H9 (cell line): ENCODE results near the gene POU2F3. TPM values are rescaled to one million over a fixed set of nuclear protein-coding genes. Genes with fewer than 3 reads are reported as not detected.

Source experiments
- DNase-seq: peaks from one replicate; pipeline ENCODE4 v3.0.0-alpha.2; 2017
- H2AFZ ChIP-seq: one replicate; pipeline ENCODE4 v1.6.1; 2013; ENCODE audit warnings: mild to moderate bottlenecking, low read length, control low read depth, moderate library complexity
- H2AK5ac ChIP-seq: 2 replicates; pipeline ENCODE4 v1.6.1; 2013; ENCODE audit warnings: low read length, control low read depth, mixed read lengths; ENCODE audit not compliant: insufficient read length
- H2BK120ac ChIP-seq: one replicate; pipeline ENCODE4 v1.6.1; 2013; ENCODE audit warnings: low read depth, mild to moderate bottlenecking, low read length, control low read depth, inconsistent platforms; ENCODE audit not compliant: poor library complexity, severe bottlenecking
- H2BK12ac ChIP-seq: 2 replicates; pipeline ENCODE4 v1.6.1; 2013; ENCODE audit warnings: low read length, control low read depth, mixed read lengths, low read depth; ENCODE audit not compliant: insufficient read length
- H2BK15ac ChIP-seq: 2 replicates; pipeline ENCODE4 v1.6.1; 2013; ENCODE audit warnings: low read depth, low read length, control low read depth
- H2BK20ac ChIP-seq: one replicate; pipeline ENCODE4 v1.6.1; 2013; ENCODE audit warnings: low read depth, mild to moderate bottlenecking, low read length, control low read depth, inconsistent platforms; ENCODE audit not compliant: poor library complexity, severe bottlenecking
- H2BK5ac ChIP-seq: 2 replicates; pipeline ENCODE4 v1.6.1; 2013; ENCODE audit warnings: low read length, control low read depth, mixed read lengths; ENCODE audit not compliant: insufficient read length
- H3K14ac ChIP-seq: 2 replicates; pipeline ENCODE4 v1.6.1; 2013; ENCODE audit warnings: low read length, control low read depth; ENCODE audit not compliant: insufficient read depth
- H3K18ac ChIP-seq: 2 replicates; pipeline ENCODE4 v1.6.1; 2013; ENCODE audit warnings: low read depth, mild to moderate bottlenecking, mixed read lengths, low read length, control low read depth; ENCODE audit not compliant: insufficient read length
- H3K23ac ChIP-seq: 2 replicates; pipeline ENCODE4 v1.6.1; 2013; ENCODE audit warnings: low read length, control low read depth, mixed read lengths, low read depth; ENCODE audit not compliant: insufficient read length
- H3K23me2 ChIP-seq: 2 replicates; pipeline ENCODE4 v1.6.1; 2013; ENCODE audit warnings: low read depth, mild to moderate bottlenecking, mixed read lengths, low read length, control low read depth; ENCODE audit not compliant: insufficient read length, poor library complexity, severe bottlenecking
- H3K27ac ChIP-seq: 2 replicates; pipeline ENCODE4 v1.5.1; 2013; ENCODE audit warnings: low read length, control low read depth, mixed read lengths, low read depth; ENCODE audit not compliant: insufficient read length
- H3K27me3 ChIP-seq: 2 replicates; pipeline ENCODE4 v1.6.1; 2013; ENCODE audit warnings: low read length, control low read depth, inconsistent platforms; ENCODE audit not compliant: insufficient read depth
- H3K4ac ChIP-seq: 2 replicates; pipeline ENCODE4 v1.6.1; 2013; ENCODE audit warnings: low read depth, mild to moderate bottlenecking, control low read depth, inconsistent platforms, low read length, moderate library complexity
- H3K4me1 ChIP-seq: 2 replicates; pipeline ENCODE4 v1.6.1; 2013; ENCODE audit warnings: low read length, control low read depth, inconsistent platforms; ENCODE audit not compliant: insufficient read depth
- H3K4me2 ChIP-seq: 2 replicates; pipeline ENCODE4 v1.6.1; 2013; ENCODE audit warnings: low read length, control low read depth, mixed read lengths; ENCODE audit not compliant: insufficient read length, insufficient read depth
- H3K56ac ChIP-seq: 2 replicates; pipeline ENCODE4 v1.6.1; 2013; ENCODE audit warnings: low read depth, mild to moderate bottlenecking, mixed read lengths, low read length, control low read depth; ENCODE audit not compliant: insufficient read length
- H3K79me1 ChIP-seq: 2 replicates; pipeline ENCODE4 v1.6.1; 2013; ENCODE audit warnings: low read depth, mild to moderate bottlenecking, moderate library complexity, low read length, control low read depth, inconsistent platforms; ENCODE audit not compliant: insufficient read depth, poor library complexity, severe bottlenecking
- H3K79me2 ChIP-seq: 2 replicates; pipeline ENCODE4 v1.6.1; 2013; ENCODE audit warnings: low read length, control low read depth, inconsistent platforms; ENCODE audit not compliant: insufficient read depth
- H3K9ac ChIP-seq: 2 replicates; pipeline ENCODE4 v1.6.1; 2013; ENCODE audit warnings: low read length, control low read depth, mixed read lengths; ENCODE audit not compliant: insufficient read length; ENCODE audit errors: extremely low read depth
- H3K9me3 ChIP-seq: one replicate; pipeline ENCODE4 v1.6.1; 2013; ENCODE audit warnings: low read depth, low read length, inconsistent platforms; ENCODE audit not compliant: control insufficient read depth
- H3T11ph ChIP-seq: one replicate; pipeline ENCODE4 v1.6.1; 2013; ENCODE audit warnings: mild to moderate bottlenecking, low read length, control low read depth, inconsistent platforms
- H4K20me1 ChIP-seq: one replicate; pipeline ENCODE4 v1.6.1; 2013; ENCODE audit not compliant: control insufficient read depth, insufficient read length, insufficient read depth
- H4K5ac ChIP-seq: 2 replicates; pipeline ENCODE4 v1.6.1; 2013; ENCODE audit warnings: low read depth, mild to moderate bottlenecking, mixed read lengths, low read length, control low read depth; ENCODE audit not compliant: insufficient read length
- H4K8ac ChIP-seq: replicated peaks from 2 replicates; pipeline ENCODE4 v1.6.1; 2013; ENCODE audit warnings: low read length, control low read depth, mixed read lengths, low read depth; ENCODE audit not compliant: insufficient read length
- H4K91ac ChIP-seq: 2 replicates; pipeline ENCODE4 v1.6.1; 2013; ENCODE audit warnings: low read depth, mild to moderate bottlenecking, moderate library complexity, mixed read lengths, low read length, control low read depth; ENCODE audit not compliant: insufficient read length
- H3K27ac Mint-ChIP-seq, 3 experiments: 2 replicates in 2 of 3; 3 replicates in 1 of 3; pipeline ENCODE4 v1.8.0; 2020 to 2021; ENCODE audit warnings: mixed read lengths in 3 of 3, mild to moderate bottlenecking in 1 of 3, moderate library complexity in 1 of 3
- H3K27me3 Mint-ChIP-seq: 2 replicates; pipeline ENCODE4 v1.8.0; 2021; ENCODE audit warnings: low read depth, mild to moderate bottlenecking, moderate library complexity, mixed read lengths
- H3K36me3 Mint-ChIP-seq, 3 experiments: 2 replicates in 2 of 3; 3 replicates in 1 of 3; pipeline ENCODE4 v1.8.0; 2020 to 2021; ENCODE audit warnings: low read depth in 3 of 3, mixed read lengths in 3 of 3; ENCODE audit not compliant: insufficient read depth in 1 of 3
- H3K4me1 Mint-ChIP-seq, 2 experiments: 2 replicates each; pipeline ENCODE4 v1.8.0; 2020; ENCODE audit warnings: mixed read lengths in 2 of 2
- H3K4me3 Mint-ChIP-seq, 2 experiments: 2 replicates in 1 of 2; 3 replicates in 1 of 2; pipeline ENCODE4 v1.8.0; 2020 to 2021; ENCODE audit warnings: mild to moderate bottlenecking in 2 of 2, mixed read lengths in 2 of 2, moderate library complexity in 1 of 2
- H3K9me3 Mint-ChIP-seq, 2 experiments: 2 replicates in 1 of 2; 3 replicates in 1 of 2; pipeline ENCODE4 v1.8.0; 2020; ENCODE audit warnings: mild to moderate bottlenecking in 2 of 2, mixed read lengths in 2 of 2, moderate library complexity in 1 of 2
- CTCF ChIP-seq: fragments of 200-600 bp; sonication (generic); conservative IDR thresholded peaks from 3 replicates; pipeline ENCODE4 v1.8.0; 2021; ENCODE audit warnings: antibody characterized with exemption, mild to moderate bottlenecking
- WGBS: extraction: QIAGEN DNeasy Blood & Tissue Kit; methylation state at CpG from one replicate; pipeline ENCODE4 v1.1.7; 2013; ENCODE audit warnings: missing lambda C conversion rate, low lambda C conversion rate, mixed read lengths; ENCODE audit not compliant: insufficient read length; ENCODE audit errors: extremely low coverage; 5-methylcytosine and 5-hydroxymethylcytosine counted together
- total RNA-seq: library from RNA; stranded (reverse); gene quantifications from 2 replicates; pipeline ENCODE4 v1.2.1, GENCODE V29; 2021

POU2F3 gene
- total RNA-seq, 1 experiment from 2014 or later: 1.1 TPM

GRCh38 chr11:120326228-120326627 lies 86.3 kb downstream of the POU2F3 start:
- H2BK20ac ChIP-seq: no peak overlapping the region
- H3K79me1 ChIP-seq: no peaks in the 10 kb centered on the region
- H4K5ac ChIP-seq: no peak overlapping the region
- H3K27ac Mint-ChIP-seq: no peak overlapping the region
- no peak overlapping the region for H3T11ph ChIP-seq
- H3K14ac ChIP-seq: no peak overlapping the region
- H3K4me1 ChIP-seq: 0 out of 2 replicates have a peak, but pooled peaks cover 2% of the 10 kb centered on the region
- H3K4me1 Mint-ChIP-seq: peaks cover 14 to 15% of the 10 kb centered on the region in 2 experiments
- no peak overlapping the region for H2BK120ac ChIP-seq
- TF ChIP-seq CTCF: no peak
- no peaks in the 10 kb centered on the region for H3K9me3 ChIP-seq
- peaks cover 4% of the 10 kb centered on the region for H3K23me2 ChIP-seq
- H3K4ac ChIP-seq: no peak overlapping the region
- no peak overlapping the region for H3K18ac ChIP-seq
- H3K79me2 ChIP-seq: no peaks in the 10 kb centered on the region
- H3K27me3 ChIP-seq: no peaks in the 10 kb centered on the region
- H4K20me1 ChIP-seq: no peaks in the 10 kb centered on the region
- H3K9ac ChIP-seq: no peak overlapping the region
- no peak overlapping the region for H2AFZ ChIP-seq
- no CpG with 5 or more reads among the region's 3 CpGs for WGBS
- peak overlapping the region; percentile 53 for H3K4me2 ChIP-seq
- no peak overlapping the region for H4K91ac ChIP-seq
- peaks cover 5% of the 10 kb centered on the region for H3K27me3 Mint-ChIP-seq
- H3K36me3 Mint-ChIP-seq: peaks cover 9 to 22% (median 17%) of the 10 kb centered on the region in 3 experiments; a peak in 6 of 7 replicates
- no peak overlapping the region for H4K8ac ChIP-seq
- H2AK5ac ChIP-seq: no peak overlapping the region
- no peaks in the 10 kb centered on the region for H3K9me3 Mint-ChIP-seq
- DNase-seq: no peak
- peak overlapping the region; percentile 78 to 89 for H3K4me3 Mint-ChIP-seq
- no peak overlapping the region for H3K27ac ChIP-seq
- no peak overlapping the region for H2BK15ac ChIP-seq
- no peak overlapping the region for H2BK12ac ChIP-seq
- no peak overlapping the region for H2BK5ac ChIP-seq
- H3K56ac ChIP-seq: no peak overlapping the region
- no peak overlapping the region for H3K23ac ChIP-seq
